GM23338 (cell line): ENCODE data around the gene SMCO2. TPM values are rescaled to one million over a fixed set of nuclear protein-coding genes. Genes with fewer than 3 reads are reported as not detected.

Experiments used
- ATAC-seq: fragments of 200-7000 bp; cut with Tn5 transposase; 3 replicates; pipeline ENCODE4 v1.9.1; 2020
- DNase-seq: peaks from one replicate; pipeline ENCODE4 v3.0.0-alpha.2; 2015; ENCODE audit warnings: low spot score
- H2AFZ ChIP-seq: fragments of 200-600 bp; sonication (generic); 2 replicates; pipeline ENCODE4 v1.8.0; 2016; ENCODE audit warnings: antibody characterized with exemption, mild to moderate bottlenecking, moderate library complexity
- H3F3A ChIP-seq: fragments of 200-600 bp; sonication (generic); replicated peaks from 2 replicates; pipeline ENCODE4 v1.8.0; 2017; ENCODE audit warnings: antibody characterized with exemption, mixed run types, low read depth
- H3K27ac ChIP-seq: fragments of 200-600 bp; sonication (generic); 2 replicates; pipeline ENCODE4 v1.6.1; 2016; ENCODE audit warnings: low read depth
- H3K27me3 ChIP-seq: fragments of 200-600 bp; sonication (generic); 2 replicates; pipeline ENCODE4 v1.8.0; 2016; ENCODE audit warnings: mild to moderate bottlenecking, mixed run types, moderate library complexity; ENCODE audit not compliant: insufficient read depth
- H3K36me3 ChIP-seq: fragments of 200-600 bp; sonication (generic); 2 replicates; pipeline ENCODE4 v1.8.0; 2016; ENCODE audit warnings: mild to moderate bottlenecking; ENCODE audit not compliant: insufficient read depth
- H3K4me1 ChIP-seq: fragments of 200-600 bp; sonication (generic); 2 replicates; pipeline ENCODE4 v1.8.0; 2016; ENCODE audit warnings: mild to moderate bottlenecking, moderate library complexity; ENCODE audit not compliant: insufficient read depth
- H3K4me2 ChIP-seq: fragments of 200-600 bp; sonication (generic); 2 replicates; pipeline ENCODE4 v1.7.1; 2017; ENCODE audit warnings: mixed run types
- H3K4me3 ChIP-seq: fragments of 200-600 bp; sonication (generic); 2 replicates; pipeline ENCODE4 v1.6.1; 2016; ENCODE audit warnings: mixed run types
- H3K79me2 ChIP-seq: fragments of 200-600 bp; sonication (generic); replicated peaks from 2 replicates; pipeline ENCODE4 v1.8.0; 2017; ENCODE audit warnings: mild to moderate bottlenecking; ENCODE audit not compliant: insufficient read depth
- H3K9me2 ChIP-seq: fragments of 200-600 bp; sonication (generic); 2 replicates; pipeline ENCODE4 v1.8.0; 2017; ENCODE audit not compliant: insufficient read depth
- H4K20me1 ChIP-seq: fragments of 200-600 bp; sonication (generic); replicated peaks from 2 replicates; pipeline ENCODE4 v1.8.0; 2017; ENCODE audit warnings: mild to moderate bottlenecking; ENCODE audit not compliant: insufficient read depth
- H3K27ac Mint-ChIP-seq: 2 replicates; pipeline ENCODE4 v1.8.0; 2020; ENCODE audit warnings: inconsistent platforms, mild to moderate bottlenecking, moderate library complexity, mixed read lengths
- H3K27me3 Mint-ChIP-seq: 3 replicates; pipeline ENCODE4 v1.8.0; 2022; ENCODE audit warnings: low read depth, mild to moderate bottlenecking, moderate library complexity, mixed read lengths, inconsistent platforms; ENCODE audit not compliant: insufficient read depth, poor library complexity
- H3K36me3 Mint-ChIP-seq: 3 replicates; pipeline ENCODE4 v1.8.0; 2021; ENCODE audit warnings: low read depth, mild to moderate bottlenecking, inconsistent platforms, moderate library complexity, mixed read lengths
- H3K4me1 Mint-ChIP-seq: 3 replicates; pipeline ENCODE4 v1.8.0; 2020; ENCODE audit warnings: mild to moderate bottlenecking, inconsistent platforms, mixed read lengths
- H3K4me3 Mint-ChIP-seq: 3 replicates; pipeline ENCODE4 v1.8.0; 2021; ENCODE audit warnings: moderate library complexity, mild to moderate bottlenecking, inconsistent platforms, mixed read lengths
- H3K9me3 Mint-ChIP-seq: 3 replicates; pipeline ENCODE4 v1.8.0; 2020; ENCODE audit warnings: moderate library complexity, mild to moderate bottlenecking, inconsistent platforms, mixed read lengths
- CREB1 ChIP-seq: fragments of 250-450 bp; sonication (Bioruptor Pico); IDR thresholded peaks from 2 replicates; pipeline ENCODE4 v1.5.0; 2020; ENCODE audit warnings: low read depth, mild to moderate bottlenecking, moderate library complexity
- EZH2 ChIP-seq: fragments of 200-600 bp; sonication (generic); IDR thresholded peaks from one replicate; pipeline ENCODE4 v1.8.0; 2017; ENCODE audit warnings: antibody characterized with exemption, mild to moderate bottlenecking, low read depth; ENCODE audit not compliant: unreplicated experiment
- EZH2phosphoT487 ChIP-seq: fragments of 200-600 bp; sonication (generic); IDR thresholded peaks from one replicate; pipeline ENCODE4 v1.8.1; 2018; ENCODE audit warnings: antibody characterized with exemption; ENCODE audit not compliant: unreplicated experiment
- NANOG ChIP-seq: IDR thresholded peaks from 2 replicates; pipeline ENCODE4 v1.6.1; 2016; ENCODE audit warnings: antibody characterized with exemption, borderline replicate concordance
- POLR2AphosphoS5 ChIP-seq: IDR thresholded peaks from 2 replicates; pipeline ENCODE4 v1.6.1; 2016; ENCODE audit warnings: antibody characterized with exemption, low read depth
- STAT1 ChIP-seq: IDR thresholded peaks from one replicate; pipeline ENCODE4 v1.6.1; 2016; ENCODE audit warnings: antibody characterized with exemption; ENCODE audit not compliant: unreplicated experiment
- ZNF114 ChIP-seq: fragments of 250-450 bp; sonication (Bioruptor Pico); IDR thresholded peaks from 2 replicates; pipeline ENCODE4 v1.5.0; 2020; ENCODE audit warnings: mild to moderate bottlenecking, moderate library complexity
- ZNF331 ChIP-seq: fragments of 250-450 bp; sonication (Bioruptor Pico); IDR thresholded peaks from 2 replicates; pipeline ENCODE4 v1.5.0; 2020; ENCODE audit warnings: low read depth, mild to moderate bottlenecking, moderate library complexity
- ZNF462 ChIP-seq: fragments of 250-450 bp; sonication (Bioruptor Pico); IDR thresholded peaks from 2 replicates; pipeline ENCODE4 v1.5.0; 2020; ENCODE audit warnings: mild to moderate bottlenecking, moderate library complexity
- polyA plus RNA-seq: library from polyadenylated mRNA; unstranded; fragments of >200 nt; fragmentation: Nextera tagmentation; extraction: Ambion mirVana; gene quantifications from 2 replicates; pipeline ENCODE4 v1.2.1, GENCODE V29; 2016
- total RNA-seq: library from RNA; depleted of rRNA; stranded (reverse); fragments of >200 nt; shearing (Covaris generic); gene quantifications from 2 replicates; pipeline ENCODE4 v1.2.3, GENCODE V29; 2014
- TF ChIP-seq, protein P1 (sequence below), 2 experiments: fragments of 200-600 bp in 1 of 2; sonication (generic) in 1 of 2; conservative IDR thresholded peaks; 2 replicates each; pipeline versions ENCODE4 v1.5.1 to v1.6.1; 2016 to 2017; ENCODE audit warnings: antibody characterized with exemption in 2 of 2, low read depth in 2 of 2, mild to moderate bottlenecking in 2 of 2, moderate library complexity in 1 of 2

SMCO2 gene
- total and polyA plus RNA-seq, 2 experiments from 2014 or later, result 0.86 TPM; not detected in 1

- H3K9me2 ChIP-seq, result 0 out of 2 replicates have a peak, but pooled peaks cover 3% of the 10 kb centered on the region
- no peak overlapping the region for H3K27ac ChIP-seq
- DNase-seq, result peak; percentile 11
- H3K79me2 ChIP-seq, result no peaks in the 10 kb centered on the region
- H4K20me1 ChIP-seq, result no peaks in the 10 kb centered on the region
- no peak for TF ChIP-seq STAT1
- no peak for TF ChIP-seq ZNF331 (CRISPR knock-in tag)
- no peak for TF ChIP-seq NANOG
- no peak for TF ChIP-seq ZNF114 (CRISPR knock-in tag)
- H3F3A ChIP-seq, result no peaks in the 10 kb centered on the region
- no peak overlapping the region for H3K27ac Mint-ChIP-seq
- no peak overlapping the region for H3K4me3 ChIP-seq
- H3K36me3 ChIP-seq, result no peaks in the 10 kb centered on the region
- no peaks in the 10 kb centered on the region for H3K4me1 Mint-ChIP-seq
- H3K4me2 ChIP-seq, result no peak overlapping the region
- ATAC-seq, result no peak
- no peaks in the 10 kb centered on the region for H3K9me3 Mint-ChIP-seq
- no peaks in the 10 kb centered on the region for H3K27me3 ChIP-seq
- no peak overlapping the region for H2AFZ ChIP-seq
- no peaks in the 10 kb centered on the region for H3K4me1 ChIP-seq
- H3K27me3 Mint-ChIP-seq, result no peaks in the 10 kb centered on the region
- H3K4me3 Mint-ChIP-seq, result no peak overlapping the region
- H3K36me3 Mint-ChIP-seq, result no peaks in the 10 kb centered on the region; the same call in 2 of the 3 replicates
Observed at GRCh38 chr12:27464220-27464554, 17.7 kb downstream of the SMCO2 start.

GRCh38 chr12:27467641-27468040 is 21.1 kb downstream of the SMCO2 start:
- no peaks in the 10 kb centered on the region for H4K20me1 ChIP-seq
- no peak overlapping the region for H3K27ac Mint-ChIP-seq
- ATAC-seq, result no peak

More at GRCh38 chr12:27467641-27468040, 21.1 kb downstream of the SMCO2 start:
- Histone ChIP-seq H3F3A (no peaks in the 10 kb centered on the region), H3K9me2 (0 out of 2 replicates have a peak, but pooled peaks cover 3% of the 10 kb centered on the region), H3K4me2 (no peak overlapping the region), H3K27ac (no peak overlapping the region), H3K36me3 (no peaks in the 10 kb centered on the region), H2AFZ (no peak overlapping the region), H3K4me1 (no peaks in the 10 kb centered on the region), H3K4me3 (no peak overlapping the region), H3K79me2 (no peaks in the 10 kb centered on the region), H3K27me3 (no peaks in the 10 kb centered on the region)
- Mint-ChIP-seq H3K4me3 (no peak overlapping the region), H3K9me3 (no peaks in the 10 kb centered on the region), H3K4me1 (no peaks in the 10 kb centered on the region), H3K27me3 (no peaks in the 10 kb centered on the region), H3K36me3 (no peaks in the 10 kb centered on the region; the same call in 2 of the 3 replicates)
- no peak for DNase-seq
- no peak for TF ChIP-seq POLR2AphosphoS5
- no peak for TF ChIP-seq CREB1
- TF ChIP-seq EZH2phosphoT487, result no peak
- no peak for TF ChIP-seq EZH2
- TF ChIP-seq ZNF462, result no peak
- TF ChIP-seq ZNF114 (CRISPR knock-in tag), result no peak
- TF ChIP-seq ZNF331 (CRISPR knock-in tag), result no peak
- TF ChIP-seq, protein P1, sequence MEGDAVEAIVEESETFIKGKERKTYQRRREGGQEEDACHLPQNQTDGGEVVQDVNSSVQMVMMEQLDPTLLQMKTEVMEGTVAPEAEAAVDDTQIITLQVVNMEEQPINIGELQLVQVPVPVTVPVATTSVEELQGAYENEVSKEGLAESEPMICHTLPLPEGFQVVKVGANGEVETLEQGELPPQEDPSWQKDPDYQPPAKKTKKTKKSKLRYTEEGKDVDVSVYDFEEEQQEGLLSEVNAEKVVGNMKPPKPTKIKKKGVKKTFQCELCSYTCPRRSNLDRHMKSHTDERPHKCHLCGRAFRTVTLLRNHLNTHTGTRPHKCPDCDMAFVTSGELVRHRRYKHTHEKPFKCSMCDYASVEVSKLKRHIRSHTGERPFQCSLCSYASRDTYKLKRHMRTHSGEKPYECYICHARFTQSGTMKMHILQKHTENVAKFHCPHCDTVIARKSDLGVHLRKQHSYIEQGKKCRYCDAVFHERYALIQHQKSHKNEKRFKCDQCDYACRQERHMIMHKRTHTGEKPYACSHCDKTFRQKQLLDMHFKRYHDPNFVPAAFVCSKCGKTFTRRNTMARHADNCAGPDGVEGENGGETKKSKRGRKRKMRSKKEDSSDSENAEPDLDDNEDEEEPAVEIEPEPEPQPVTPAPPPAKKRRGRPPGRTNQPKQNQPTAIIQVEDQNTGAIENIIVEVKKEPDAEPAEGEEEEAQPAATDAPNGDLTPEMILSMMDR (conservative IDR thresholded peaks at IDR 0.05; ENCODE audit: low read depth in 2 of 2), result no peak
